HG02981 (cell line): ENCODE data around the gene HAND1.

ENCODE experiments used
- ATAC-seq: cut with Tn5 transposase; IDR thresholded peaks from one replicate; pipeline ENCODE4 v1.9.1; 2021; ENCODE audit warnings: mild to moderate bottlenecking, moderate library complexity; ENCODE audit not compliant: unreplicated experiment

The HAND1 gene

DNA sequence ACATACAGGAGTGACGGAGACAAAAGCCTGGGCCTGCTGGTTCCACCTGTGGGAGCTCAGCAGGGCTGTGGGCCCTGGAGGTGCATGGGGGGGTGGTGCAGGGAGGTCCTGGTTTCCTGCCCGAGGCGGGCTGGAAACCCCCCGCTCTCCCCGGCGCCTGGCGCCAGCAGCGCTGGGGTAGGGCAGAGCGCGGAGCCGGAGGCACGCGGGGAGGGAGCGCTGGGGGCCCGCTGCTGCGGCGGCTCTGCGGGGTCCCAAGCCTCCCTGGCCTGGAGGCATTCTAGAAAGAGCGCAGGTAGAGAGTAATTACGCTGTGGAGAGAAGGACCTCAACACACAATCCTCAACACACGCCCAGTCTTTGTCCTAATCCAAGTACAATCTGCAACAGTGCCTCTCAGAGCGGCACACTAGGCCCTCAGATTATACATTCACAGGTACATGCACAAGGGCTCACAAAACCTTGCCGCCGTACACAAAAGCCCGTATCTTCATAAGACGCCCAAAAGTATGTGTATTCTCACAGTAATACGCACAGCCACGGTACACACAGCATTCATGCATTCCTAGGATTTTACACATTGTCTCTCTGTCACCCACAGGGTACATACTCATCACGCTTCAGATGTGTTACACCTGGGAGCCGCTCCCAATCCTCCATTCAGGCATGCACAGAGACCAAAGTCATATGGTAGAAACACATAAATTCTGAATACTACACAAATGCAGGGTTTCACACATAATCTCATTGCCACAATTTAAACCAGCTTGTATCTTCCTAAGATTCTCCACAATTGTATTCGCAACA, 2.1 kb upstream of the HAND1 start:
- ATAC-seq: no peak

DNA sequence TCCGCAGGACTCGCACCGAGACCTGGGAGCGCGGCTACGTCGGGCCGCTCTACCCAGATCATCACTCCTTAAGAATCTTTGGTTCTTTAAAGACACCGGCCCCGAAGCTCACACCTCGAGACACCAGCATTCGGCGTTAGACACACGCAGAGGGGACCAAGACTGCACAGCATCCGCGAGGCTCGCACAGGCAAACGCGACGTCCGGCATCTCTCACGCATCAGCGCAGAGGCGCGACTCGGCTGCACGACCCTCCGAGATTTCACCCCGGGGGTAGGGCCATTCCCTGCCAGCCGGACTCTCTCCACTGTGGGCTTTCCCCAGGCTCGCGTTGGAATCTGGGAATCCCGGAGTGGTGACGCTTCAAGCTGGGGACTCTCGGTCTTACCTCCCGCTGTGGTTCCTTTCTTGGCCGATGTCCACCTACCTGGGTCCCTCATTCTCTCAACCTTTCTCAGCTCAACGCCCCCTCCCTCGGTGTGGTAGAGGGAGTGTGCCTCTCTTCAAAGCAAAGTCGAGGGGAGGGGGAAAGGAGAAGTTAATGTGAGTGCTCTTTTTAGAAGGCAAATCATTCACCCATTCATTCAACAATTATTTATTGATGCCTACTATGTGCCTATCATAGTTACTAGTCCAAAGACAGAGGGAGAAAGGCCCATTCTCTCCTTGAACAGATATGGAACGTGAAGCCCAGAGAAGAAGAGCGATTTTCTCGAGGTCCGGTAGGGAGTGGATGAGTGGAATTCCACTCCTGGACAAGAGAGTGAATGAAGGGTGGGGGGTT, 1.3 kb upstream of the HAND1 start:
- no peak for ATAC-seq

DNA sequence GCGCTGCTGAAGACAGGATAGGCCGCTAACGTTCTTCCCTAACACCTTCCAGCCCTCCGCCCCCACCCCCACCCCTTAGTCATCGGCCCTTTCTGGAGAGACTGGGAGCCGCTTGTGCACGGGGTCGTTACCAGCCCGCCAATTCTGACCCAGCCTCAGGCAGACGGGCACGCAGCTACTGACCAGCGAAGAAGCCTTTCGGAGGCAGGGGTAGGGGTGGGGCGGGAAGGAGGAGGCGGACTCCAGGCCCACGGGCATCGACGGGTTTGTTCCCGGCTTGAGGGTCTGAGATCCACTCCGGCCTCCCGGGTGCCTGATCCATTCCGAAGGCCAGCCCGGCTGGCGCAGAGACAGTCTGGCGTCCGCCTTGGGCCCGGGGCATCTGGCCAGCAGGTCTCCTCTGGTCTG, 729 bp upstream of the HAND1 start:
- ATAC-seq: no peak

DNA sequence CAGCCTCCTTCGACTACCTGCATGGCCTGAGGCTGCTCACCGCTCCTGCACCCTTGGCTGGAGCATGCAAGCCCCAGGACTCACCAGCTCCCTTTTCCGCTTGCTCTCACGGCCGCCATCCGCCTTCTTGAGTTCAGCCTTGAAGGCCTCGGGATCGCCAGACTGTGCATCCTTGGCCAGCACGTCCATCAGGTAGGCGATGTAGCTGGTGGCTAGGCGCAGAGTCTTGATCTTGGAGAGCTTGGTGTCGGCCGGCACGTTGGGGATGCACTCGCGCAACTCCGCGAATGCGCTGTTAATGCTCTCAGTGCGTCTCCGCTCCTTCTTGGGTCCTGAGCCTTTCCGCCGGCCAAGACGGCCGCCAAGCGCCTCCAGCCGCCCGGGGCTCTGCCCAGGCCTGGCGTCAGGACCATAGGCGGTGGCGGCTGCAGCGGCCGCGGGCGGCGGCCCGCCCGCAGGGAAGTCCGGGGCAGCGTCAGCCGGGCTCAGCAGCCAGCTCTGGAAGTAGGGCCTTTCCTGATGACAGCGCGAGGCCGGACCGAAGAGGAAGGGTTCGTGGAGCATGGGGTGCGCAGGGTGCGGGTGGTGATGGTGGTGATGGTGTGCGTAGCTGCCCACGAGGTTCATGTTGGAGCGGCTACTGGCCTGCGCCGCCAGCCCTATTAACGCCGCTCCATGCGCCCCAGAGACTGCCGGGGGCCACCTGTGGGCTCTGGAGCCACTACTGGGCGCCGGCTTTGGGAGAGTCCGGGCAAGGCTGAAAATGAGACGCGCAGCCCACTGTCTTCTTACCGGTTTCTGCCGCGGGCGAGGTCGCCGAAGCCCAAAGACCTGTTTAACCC, 424 bp downstream of the HAND1 start:
- ATAC-seq: no peak

DNA sequence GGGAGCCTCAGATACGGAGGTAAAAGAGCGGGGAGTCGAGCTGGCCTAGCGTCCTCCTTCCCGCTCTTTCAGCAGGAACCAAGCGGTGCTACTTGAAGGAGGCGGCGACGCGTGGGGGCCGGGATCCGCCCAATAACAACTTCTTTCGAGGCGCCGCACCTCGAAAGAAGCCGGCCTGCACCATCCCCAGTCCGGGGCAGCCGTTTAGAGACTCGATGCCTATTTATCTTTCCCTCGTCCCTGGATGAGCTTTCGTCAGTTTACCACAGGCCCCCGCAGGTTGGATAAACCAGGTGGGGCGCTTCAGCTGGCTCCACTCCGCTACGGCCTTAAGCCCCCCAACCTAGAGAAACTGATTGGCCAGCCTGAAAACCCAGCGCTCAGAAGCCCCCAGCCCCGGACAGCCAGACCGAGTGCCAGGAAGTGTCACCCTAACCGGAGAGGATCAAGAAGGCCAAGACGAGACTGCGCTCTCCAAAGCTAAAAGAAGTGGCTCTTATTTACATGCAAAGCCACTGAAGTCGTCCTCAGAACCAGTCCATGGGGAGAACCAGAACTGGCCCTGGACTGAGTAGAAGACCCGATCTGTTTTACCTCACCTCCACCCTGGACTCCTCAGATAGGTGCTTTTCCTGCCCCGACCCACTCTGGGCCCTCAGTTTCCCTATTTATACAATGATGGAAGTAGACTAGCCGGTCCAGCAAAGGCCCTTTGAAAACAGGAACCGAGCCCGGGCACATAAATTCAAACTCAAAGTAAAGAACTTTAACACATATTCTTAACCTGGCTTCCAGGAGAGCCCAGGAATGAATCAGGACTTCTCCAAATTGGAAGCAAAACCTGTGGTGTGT, 1.4 kb downstream of the HAND1 start:
- ATAC-seq: no peak

DNA sequence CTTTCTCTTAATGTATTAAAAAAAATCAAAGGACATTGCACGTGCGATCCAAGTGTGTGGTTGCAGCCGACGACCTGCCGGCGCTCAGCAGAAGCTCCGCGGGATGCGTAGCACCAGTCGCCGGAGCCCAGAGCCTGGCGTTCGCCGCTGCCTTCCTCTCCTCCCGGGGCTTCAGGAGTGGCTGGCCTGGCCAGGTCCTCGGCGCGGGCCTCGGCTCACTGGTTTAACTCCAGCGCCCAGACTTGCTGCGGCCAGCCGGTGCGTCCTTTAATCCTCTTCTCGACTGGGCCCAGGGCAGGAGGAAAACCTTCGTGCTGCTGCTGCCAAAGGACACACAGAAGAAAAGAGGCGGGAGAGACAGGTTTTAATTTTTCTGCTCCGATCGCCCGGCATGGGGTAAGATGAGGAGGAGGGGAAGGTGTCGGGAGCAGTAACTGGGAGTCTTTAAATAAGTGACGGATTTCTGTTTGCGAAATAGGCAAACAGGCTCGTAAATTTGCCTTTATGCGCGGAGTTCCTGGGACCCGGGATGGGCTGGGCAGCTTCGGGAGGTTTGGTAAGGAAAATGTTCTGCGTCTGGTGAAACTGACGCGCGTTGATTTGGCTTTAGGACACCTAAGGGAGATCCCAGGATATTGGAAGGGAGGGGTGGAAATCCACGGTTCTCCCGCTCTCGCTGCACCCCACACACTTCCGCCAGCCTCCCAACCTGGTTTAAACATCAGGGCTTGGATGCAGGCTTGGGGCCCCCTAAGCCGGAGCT, 2.3 kb downstream of the HAND1 start:
- ATAC-seq: no peak

DNA sequence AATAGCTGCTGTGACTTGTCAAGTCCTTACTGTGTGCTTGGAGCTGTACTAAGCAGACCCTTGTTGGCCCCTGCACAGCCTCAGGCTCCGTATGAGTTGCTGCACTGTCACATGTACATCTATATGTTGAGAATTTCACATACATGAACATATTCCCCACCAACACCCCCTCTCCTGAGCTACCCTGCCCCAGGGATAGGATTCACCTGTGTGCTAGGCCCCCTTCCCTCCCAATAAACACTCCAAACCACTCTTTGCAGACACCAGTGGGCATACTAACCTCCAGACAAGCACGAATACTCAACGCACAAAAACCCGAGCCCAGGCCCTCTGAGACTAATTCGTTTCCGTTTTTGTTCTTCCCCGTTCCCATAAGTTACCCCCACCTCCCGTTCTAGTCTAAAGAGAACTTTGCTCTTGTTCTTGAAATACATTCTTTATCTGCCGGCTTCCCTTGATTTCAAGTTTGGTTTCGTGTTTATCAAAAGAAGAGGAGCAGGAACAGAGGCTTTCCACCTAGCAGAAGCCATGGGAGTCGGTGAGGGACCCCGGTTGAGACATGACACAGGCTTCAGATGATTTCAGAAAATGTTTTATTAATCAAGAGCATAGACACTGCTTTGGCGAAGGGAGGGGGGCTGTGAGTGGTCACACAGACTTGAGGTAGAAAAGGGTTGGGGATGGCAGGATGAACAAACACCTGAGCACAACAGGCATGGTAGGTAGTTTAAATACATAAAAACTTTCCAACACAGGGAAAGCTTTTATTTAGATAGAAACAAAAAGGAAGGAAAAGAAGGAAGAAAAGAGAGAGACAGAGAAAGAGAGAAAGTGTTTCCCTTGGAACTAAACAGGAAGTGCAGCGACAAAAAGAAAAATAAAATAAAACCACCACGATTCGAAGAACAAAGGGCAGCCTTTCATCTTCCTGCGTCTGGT, 3.4 kb downstream of the HAND1 start:
- ATAC-seq: no peak

DNA sequence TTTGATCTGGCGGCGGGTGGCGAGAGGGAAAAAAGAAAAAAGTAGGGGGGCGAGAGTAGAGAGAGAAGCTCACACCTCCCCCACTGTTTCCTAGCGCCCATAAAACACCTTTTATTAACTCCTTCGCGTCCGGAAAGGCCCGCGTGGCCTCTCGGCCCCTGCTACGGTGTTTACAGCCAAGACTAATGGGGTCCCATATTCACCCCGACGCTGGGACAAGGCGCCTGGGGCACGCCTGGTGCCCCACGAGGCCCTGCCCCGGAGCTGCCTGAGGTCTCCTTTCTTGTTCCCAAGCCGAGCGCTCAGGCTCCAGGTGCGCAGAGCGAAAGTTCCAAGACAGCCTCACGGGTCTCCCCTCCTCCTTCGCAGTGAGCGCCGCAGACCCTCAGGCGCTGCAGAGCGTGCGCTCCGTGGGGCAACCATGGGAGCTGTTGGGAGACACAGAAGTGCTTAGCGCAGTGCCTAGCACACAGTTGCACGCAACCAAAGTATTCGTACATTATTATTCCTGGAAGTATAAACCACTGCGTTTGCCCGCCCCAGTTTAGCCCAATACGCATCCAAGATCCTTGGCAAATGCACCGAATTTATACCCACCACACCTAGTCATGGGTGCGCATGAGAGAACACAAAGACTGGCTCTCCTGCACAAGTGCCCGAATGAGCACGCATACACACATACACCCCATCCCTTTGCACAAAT, 4.3 kb downstream of the HAND1 start:
- no peak for ATAC-seq

DNA sequence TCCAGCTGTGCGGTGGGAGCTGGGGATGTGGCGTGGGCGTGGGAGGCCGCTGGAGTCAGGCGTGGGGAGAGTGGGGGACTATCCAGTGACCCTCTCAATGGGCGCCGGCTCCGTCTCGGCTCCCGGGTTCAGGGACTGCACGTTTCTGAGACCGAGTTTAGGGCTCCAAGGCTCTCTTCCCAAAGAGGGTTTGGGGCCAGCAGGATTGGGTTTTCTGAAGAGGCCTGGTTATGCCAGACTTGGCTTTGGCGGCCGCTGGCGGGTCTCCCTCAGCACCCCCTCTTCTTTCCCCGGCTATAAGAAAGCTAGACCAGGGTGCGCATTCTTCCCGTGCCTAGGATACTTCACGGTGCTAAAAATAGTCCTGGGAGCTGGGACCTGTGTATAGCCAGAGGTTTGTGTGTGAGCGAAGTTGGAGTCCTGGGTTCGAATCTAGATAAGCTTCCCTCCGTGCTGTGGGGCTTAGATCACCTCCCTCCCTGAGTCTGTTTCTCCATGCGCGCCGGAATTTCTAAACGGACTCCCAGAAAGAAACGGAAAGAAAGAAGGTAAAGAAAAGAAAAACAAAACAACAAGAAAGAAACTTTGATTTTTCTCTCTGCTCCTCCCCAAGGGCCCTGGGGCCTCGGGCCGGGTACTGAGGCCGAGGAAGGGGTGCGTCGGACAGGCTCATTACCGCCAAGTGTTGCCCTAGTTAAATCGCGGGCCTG, 5.0 kb downstream of the HAND1 start:
- no peak for ATAC-seq

DNA sequence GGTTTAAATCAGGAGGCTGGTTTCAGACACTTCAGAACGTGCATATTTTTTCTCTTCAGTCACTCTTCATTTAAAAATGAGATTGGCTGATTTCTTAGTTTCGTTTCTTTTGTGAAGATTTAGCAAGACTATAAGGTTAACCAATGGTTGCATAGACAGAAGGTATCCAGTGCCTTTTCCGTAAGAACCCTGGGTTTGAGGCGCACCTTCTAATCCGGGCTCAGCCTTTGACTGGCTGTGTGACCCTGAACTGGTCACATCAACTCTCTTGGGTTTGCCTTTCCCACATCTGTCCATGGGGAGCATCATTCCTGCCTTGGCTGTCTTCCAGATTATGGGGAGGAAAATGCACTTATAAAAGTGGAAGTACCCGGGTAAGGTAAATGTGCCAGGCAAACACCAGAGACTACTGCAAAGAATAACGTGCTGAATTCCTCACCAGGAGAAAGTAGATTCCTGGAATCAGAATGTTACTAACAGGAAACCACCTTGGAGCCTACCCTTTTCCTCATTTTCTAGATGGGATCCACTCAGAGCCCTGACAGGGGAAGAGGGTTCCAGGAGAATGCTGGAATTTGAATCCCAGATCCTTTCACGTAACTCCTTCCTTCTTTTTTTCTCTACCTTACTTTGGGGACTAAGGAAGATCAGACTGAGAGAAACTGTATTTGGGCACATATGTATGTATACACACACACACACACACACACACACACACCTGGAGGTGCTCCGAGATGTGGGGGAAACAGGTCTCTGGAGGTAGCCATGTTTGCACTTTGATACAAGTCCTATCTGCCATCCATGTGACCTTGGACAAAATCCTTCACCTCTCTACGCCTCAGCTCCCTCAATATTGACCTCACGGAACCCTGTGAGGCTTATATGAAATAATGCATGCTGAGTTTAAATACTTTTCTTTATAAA, 6.8 kb downstream of the HAND1 start:
- ATAC-seq: no peak

DNA sequence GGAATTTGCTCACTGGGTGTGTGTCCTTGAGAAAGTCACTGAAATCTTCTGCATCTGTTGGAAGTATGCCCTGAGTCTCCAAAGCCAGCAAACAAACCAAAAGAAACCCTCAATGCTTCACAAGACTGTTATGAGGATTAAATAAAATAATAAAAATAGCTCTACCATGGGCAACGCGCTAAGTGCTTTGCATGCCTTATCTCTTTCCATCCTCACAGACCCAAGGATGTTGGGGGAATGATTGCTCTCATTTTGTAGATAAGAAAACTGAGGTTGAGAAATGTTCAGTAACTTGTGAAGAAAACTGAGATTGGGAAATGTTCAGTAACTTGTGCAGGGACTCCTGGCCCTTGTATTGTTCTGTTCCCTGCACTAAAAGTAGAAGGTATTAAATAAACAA, 7.9 kb downstream of the HAND1 start:
- no peak for ATAC-seq

DNA sequence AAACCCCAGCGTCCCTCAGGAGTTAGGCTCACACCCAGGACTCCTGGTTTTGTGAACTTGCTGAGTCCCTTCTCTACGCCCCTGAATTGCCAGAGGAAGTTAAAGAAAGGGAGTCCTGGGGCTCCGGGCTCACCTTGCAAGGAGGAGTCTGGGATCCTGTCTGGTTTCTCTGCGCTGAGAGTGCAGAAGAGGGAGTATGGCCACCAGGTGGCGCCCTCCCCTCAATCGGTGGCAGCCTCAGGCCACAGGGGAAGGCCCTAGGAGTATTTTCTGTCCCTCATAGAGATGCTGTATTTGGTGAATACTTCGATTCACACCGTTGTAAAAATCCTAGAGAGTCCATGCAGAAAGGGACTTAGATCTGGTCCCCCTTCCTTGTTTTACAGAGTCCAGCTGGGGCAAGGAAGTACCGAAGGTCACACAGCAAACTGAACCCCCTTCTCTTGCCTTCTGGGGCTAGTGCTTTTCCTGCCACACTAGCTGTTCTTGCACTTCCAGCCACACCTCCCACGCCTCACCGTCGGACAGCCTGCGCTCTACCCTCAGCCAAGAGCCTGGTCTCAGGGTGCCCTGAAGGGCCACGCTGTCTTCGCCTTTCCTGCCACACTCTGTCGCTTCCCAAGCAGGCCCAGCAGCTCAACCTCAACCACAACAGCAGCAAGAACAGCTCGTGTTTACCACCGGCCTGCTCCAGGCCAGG, 10.2 kb downstream of the HAND1 start:
- ATAC-seq: peak; percentile 94

DNA sequence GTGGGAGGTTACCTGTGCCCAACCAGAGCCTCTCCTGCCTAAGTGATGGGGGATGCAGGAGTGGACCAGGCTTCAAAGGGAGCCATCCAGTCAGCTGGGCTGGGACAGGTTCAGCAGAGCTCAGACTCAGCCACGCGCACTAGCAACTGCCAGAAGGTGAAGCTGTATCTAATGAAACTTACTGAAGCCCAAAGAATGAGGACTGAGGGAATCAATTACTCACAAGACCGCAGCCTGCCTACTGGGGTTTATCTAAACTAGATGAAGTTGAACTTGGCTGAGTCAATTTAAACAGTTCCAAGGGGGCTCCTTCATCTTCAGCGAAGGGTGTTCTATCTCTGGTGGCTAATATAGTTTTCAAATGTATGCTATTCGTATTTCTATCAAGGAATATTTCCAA, 11.4 kb downstream of the HAND1 start:
- ATAC-seq: no peak

DNA sequence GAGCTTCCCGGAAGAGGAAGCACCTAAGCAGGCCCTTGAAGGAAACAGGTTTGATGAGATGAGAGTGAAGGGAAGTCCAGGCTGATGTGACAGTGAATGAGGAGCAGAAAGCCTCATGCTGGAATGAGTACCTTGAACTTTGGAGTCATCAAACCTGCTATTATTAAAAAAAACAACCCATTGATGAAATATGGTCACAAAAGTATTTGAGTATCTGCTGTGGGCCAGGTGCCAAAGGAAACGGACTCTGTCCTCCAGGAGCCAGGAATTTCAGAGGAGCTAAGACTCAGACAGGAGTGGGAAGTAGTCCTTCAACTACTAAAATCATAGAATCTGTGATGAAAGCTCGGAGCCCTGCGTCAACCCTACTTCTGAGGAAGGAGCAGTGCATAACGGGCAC, 11.9 kb downstream of the HAND1 start:
- no peak for ATAC-seq

DNA sequence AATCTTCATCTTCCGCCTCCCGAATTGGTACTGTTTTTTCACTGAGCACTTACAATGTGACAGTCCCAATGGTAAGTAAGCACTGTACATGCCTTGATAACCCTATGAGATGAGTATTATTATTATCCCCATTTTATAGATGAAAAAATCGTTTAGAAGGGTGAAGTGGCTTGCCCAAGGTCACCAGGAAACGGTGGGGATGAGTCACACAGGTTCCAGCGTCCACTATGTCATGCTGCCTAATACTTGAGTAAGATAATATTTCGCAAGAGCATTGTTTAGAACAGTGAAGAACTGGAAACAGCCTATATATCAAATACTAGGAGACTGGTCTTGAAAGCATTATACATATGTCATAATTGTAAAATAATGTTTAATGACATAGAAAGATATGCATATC, 12.9 kb downstream of the HAND1 start:
- ATAC-seq: no peak

DNA sequence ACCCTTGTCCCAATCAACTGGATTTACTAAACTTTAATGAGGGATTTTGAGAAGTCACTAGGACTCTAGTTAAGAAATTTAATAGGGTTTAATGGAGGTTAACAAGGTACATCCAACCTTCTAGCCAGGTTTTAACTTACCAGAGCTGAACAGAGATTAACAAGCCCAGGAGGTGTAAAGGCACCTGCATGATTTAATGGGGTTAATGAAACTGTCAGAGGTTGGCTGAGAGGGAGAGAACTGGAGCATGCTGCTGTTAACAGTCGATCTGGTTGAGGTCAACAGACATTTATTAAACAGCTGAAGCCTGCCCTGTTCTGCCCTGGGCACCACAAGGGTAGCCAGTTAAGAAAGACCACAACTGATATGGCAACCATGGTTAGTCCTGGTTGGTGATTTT, 13.6 kb downstream of the HAND1 start:
- no peak for ATAC-seq
